ENCODE measurements around the gene PGBD5.

PGBD5 gene

DNA sequence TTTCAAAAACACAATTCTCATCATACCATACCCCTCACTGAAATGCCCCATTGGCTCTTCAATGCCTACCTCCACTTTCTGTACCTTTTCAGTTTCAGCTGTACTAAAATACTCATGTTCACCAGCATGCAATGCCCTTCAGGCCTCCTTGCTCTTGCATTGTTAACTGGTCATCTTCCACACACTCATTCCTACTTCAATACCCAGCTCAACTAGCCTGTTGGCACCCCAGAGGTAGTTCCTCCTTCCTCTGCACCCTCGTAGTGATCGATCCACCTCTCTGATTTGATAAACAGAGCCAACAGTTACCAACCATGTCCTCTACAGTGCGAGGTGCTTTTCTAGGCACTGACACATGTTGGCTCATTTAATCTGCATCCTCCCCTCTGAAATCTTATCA, 46.7 kb downstream of the PGBD5 start:
- TF ChIP-seq, protein P1, sequence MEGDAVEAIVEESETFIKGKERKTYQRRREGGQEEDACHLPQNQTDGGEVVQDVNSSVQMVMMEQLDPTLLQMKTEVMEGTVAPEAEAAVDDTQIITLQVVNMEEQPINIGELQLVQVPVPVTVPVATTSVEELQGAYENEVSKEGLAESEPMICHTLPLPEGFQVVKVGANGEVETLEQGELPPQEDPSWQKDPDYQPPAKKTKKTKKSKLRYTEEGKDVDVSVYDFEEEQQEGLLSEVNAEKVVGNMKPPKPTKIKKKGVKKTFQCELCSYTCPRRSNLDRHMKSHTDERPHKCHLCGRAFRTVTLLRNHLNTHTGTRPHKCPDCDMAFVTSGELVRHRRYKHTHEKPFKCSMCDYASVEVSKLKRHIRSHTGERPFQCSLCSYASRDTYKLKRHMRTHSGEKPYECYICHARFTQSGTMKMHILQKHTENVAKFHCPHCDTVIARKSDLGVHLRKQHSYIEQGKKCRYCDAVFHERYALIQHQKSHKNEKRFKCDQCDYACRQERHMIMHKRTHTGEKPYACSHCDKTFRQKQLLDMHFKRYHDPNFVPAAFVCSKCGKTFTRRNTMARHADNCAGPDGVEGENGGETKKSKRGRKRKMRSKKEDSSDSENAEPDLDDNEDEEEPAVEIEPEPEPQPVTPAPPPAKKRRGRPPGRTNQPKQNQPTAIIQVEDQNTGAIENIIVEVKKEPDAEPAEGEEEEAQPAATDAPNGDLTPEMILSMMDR (IDR thresholded peaks at IDR 0.05; ENCODE audit: insufficient read depth, low read length, missing control alignments), result no peak
- H3K4me3 ChIP-seq (ENCODE audit: low read depth, low read length), result no peak overlapping the region
- no peak for DNase-seq (ENCODE audit: low read depth, low spot score)
- POLR2A ChIA-PET, result no interaction called here
- CTCF ChIA-PET, result no interaction called here

DNA sequence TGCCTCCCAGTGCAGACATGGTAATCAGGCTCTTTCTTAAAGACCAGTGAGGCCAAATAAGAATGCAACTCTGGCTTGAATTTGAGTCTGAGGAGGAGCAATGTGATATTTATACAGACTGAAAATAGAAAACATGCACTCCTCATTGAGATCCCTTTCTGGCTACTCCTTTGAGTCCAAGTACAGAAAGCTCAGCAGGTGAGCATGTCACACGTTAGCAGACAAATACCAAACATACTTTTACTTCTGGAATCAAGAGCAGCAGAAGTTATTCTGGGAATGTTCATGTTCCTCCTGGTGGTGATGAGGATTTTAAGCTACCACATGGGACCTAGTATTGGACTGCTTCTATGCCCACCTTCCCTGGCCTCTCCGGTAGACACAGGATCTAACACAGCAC, 48.3 kb downstream of the PGBD5 start:
- CTCF ChIA-PET, result no interaction called here
- DNase-seq (ENCODE audit: low read depth, low spot score), result no peak
- TF ChIP-seq, protein P1 (IDR thresholded peaks at IDR 0.05; ENCODE audit: insufficient read depth, low read length, missing control alignments), result no peak
- H3K4me3 ChIP-seq (ENCODE audit: low read depth, low read length), result no peak overlapping the region
- POLR2A ChIA-PET, result no interaction called here

DNA sequence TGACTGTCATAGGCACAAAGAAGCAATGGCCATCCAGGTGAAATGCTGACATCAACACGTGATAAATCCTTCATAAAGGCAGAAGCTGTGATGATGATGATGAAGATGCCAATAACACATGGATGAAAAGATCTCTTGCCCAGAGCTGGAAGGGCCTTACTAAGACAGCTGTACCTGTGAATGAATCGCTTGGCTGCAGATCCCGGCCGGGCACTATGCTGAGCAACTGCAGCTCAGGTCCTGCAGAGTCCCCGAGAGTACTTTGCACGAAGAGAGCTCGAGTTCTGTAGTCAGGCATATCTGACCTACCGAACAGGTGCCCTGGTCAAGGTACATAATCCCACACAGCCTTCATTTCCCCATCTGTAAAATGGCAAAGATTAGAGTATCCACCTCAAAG, 48.8 kb downstream of the PGBD5 start:
- TF ChIP-seq, protein P1 (IDR thresholded peaks at IDR 0.05; ENCODE audit: insufficient read depth, low read length, missing control alignments), result no peak
- no peak for DNase-seq (ENCODE audit: low read depth, low spot score)
- ChIA-PET POLR2A (no interaction called here), CTCF (no interaction called here)
- no peak overlapping the region for H3K4me3 ChIP-seq (ENCODE audit: low read depth, low read length)

DNA sequence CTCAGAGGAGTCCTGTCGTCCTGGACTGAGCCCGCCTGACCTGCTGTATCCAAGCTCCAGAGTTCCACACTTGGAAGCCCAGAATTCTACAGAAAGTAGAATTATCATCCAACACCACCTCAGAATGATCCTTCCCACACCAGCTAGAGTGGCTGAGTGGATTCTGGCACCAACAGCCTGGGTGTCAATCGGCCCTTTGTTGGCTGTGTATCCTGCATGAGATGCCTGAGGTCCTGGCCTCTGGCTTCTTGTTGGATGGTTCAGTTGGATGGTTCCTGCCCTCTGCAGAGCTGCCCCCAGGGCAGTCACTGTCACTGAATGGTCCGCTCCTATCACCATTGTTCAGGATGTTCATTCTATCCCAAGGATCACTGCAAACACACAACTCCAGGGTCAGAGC, 49.8 kb downstream of the PGBD5 start:
- DNase-seq (ENCODE audit: low read depth, low spot score), result no peak
- H3K4me3 ChIP-seq (ENCODE audit: low read depth, low read length), result no peak overlapping the region
- ChIA-PET POLR2A (no interaction called here), CTCF (no interaction called here)
- TF ChIP-seq, protein P1 (IDR thresholded peaks at IDR 0.05; ENCODE audit: insufficient read depth, low read length, missing control alignments), result no peak

DNA sequence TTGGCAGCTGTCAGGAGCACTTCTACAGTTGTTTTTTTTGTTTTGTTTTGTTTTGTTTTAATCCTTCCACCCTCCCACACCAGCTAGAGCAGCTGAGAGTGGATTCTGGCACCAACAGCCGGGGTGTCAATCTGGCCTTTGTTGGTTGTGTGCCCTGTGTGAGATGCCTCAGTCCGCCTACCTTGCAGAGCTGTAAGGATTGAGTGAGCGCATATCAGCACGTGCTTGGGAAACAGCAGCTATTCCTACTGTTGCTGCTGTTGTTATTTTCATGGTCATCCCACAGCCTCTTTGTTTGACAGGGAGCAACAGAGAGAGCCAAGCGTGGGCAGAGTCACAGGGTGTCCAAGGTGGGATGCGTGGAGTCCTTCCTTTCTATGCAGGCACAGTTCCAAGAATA, 50.4 kb downstream of the PGBD5 start:
- H3K4me3 ChIP-seq (ENCODE audit: low read depth, low read length), result no peak overlapping the region
- no peak for DNase-seq (ENCODE audit: low read depth, low spot score)
- CTCF ChIA-PET, result no interaction called here
- POLR2A ChIA-PET, result no interaction called here
- TF ChIP-seq, protein P1 (IDR thresholded peaks at IDR 0.05; ENCODE audit: insufficient read depth, low read length, missing control alignments), result no peak

DNA sequence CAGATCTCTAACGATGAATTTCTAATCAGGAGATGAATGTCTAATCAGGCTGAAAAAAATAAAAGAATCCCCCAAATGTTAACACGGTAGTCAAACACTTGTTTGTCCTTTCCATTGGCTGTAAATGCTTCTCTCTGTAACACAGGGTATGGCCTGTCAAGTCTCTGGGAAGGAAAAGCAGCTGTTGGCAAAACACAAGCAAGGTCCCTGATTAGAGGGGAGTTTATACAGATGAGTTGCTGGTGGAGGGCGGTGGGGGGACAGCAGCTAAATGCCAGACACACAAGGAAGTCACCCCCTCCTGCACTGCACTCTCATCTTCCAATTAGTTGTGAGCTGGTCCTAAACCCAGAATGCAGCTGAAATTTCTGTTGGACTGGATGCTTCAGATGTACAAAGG, 51.0 kb downstream of the PGBD5 start:
- ChIA-PET POLR2A (interaction anchor here (0.6 kb wide), 1 partner anchor 10 kb away, joined by 4 read pairs; no protein-coding TSS in a partner anchor), CTCF (interaction anchor here (0.6 kb wide), 1 partner anchor 613 kb away, joined by 3 read pairs; no protein-coding TSS in a partner anchor)
- TF ChIP-seq, protein P1 (IDR thresholded peaks at IDR 0.05; ENCODE audit: insufficient read depth, low read length, missing control alignments), result no peak
- no peak for DNase-seq (ENCODE audit: low read depth, low spot score)
- H3K4me3 ChIP-seq (ENCODE audit: low read depth, low read length), result no peak overlapping the region
